GM19035 (cell line): ENCODE measurements around the gene DAPK1.

Experiments used
- ATAC-seq: cut with Tn5 transposase; IDR thresholded peaks from one replicate; pipeline ENCODE4 v1.9.1; 2021; ENCODE audit not compliant: unreplicated experiment

The DAPK1 gene

GRCh38 chr9:87681271-87682061 is 183.8 kb downstream of the DAPK1 start:
- ATAC-seq: no peak

- ATAC-seq: no peak
These were observed 184.4 kb downstream of the DAPK1 start for GRCh38 chr9:87682085-87682484.

- ATAC-seq: no peak
These were observed 185.0 kb downstream of the DAPK1 start for GRCh38 chr9:87682618-87683017.

- ATAC-seq: no peak
These were observed 186.3 kb downstream of the DAPK1 start for GRCh38 chr9:87683751-87684626.

- no peak for ATAC-seq
These were observed 187.1 kb downstream of the DAPK1 start for GRCh38 chr9:87684627-87685219.

- no peak for ATAC-seq
These were observed 187.8 kb downstream of the DAPK1 start for GRCh38 chr9:87685441-87685840.

- ATAC-seq: no peak
These were observed 188.3 kb downstream of the DAPK1 start for GRCh38 chr9:87685871-87686519.

- ATAC-seq: no peak
These were observed 188.9 kb downstream of the DAPK1 start for GRCh38 chr9:87686520-87687090.

GRCh38 chr9:87687207-87687606 is 189.5 kb downstream of the DAPK1 start:
- no peak for ATAC-seq

- no peak for ATAC-seq
These were observed 196.6 kb downstream of the DAPK1 start for GRCh38 chr9:87694236-87694755.

GRCh38 chr9:87695523-87695922 is 197.9 kb downstream of the DAPK1 start:
- ATAC-seq: no peak

GRCh38 chr9:87696641-87697040 is 199.0 kb downstream of the DAPK1 start:
- ATAC-seq: no peak

GRCh38 chr9:87698069-87698809 is 200.6 kb downstream of the DAPK1 start:
- ATAC-seq: no peak

- ATAC-seq: no peak
These were observed 202.2 kb downstream of the DAPK1 start for GRCh38 chr9:87699835-87700234.

GRCh38 chr9:87701491-87701890 is 203.8 kb downstream of the DAPK1 start:
- no peak for ATAC-seq

- no peak for ATAC-seq
These were observed 204.3 kb downstream of the DAPK1 start for GRCh38 chr9:87701931-87702421.

GRCh38 chr9:87702921-87703320 is 205.3 kb downstream of the DAPK1 start:
- no peak for ATAC-seq

- ATAC-seq: no peak
These were observed 206.1 kb downstream of the DAPK1 start for GRCh38 chr9:87703636-87704276.

- ATAC-seq: no peak
These were observed 206.7 kb downstream of the DAPK1 start for GRCh38 chr9:87704342-87704741.
